ENCODE data around the gene SLC39A8. TPM values are rescaled to one million over a fixed set of nuclear protein-coding genes. Genes with fewer than 3 reads are reported as not detected.

Gene SLC39A8
- total and polyA plus RNA-seq, 4 donors: 14.6 to 50.5 (median 22.6) TPM

DNA sequence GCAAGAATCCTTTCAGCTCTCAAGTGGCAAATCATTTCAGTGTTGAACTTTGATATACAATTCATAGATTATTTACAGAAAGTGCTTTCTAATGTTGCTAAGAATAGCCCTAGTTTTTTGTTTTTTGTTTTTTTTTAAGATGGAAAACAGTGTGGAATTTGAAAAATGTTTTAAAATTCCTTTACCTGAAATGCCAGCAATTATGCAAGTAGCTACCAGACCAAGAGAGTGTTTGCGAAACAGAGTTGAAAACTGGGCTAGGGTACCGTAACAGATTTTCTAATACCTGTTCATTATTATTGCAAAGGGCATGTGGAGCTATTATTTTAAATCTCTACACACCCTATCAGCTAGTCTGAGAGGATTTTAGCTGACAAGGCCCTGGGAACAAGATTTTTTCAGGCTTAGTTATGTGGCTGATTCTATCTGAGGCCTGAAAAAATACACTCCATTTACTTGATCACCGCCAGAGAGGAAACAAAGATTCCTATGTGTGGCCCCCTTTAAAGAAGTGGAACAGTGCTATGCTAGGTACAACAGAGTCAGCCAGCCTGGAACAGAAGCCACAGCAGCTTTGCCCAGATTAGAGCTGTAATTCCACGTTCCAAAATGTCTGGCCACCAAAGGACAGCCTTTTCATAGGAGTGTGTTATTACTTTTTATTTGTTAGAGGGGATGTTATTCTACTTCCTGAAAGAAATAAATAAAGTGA lies 46.9 kb upstream of the SLC39A8 start:
- Histone ChIP-seq H3K4me3 (ENCODE audit: low read depth in 1 of 3, low read length in 3 of 3) (no peak overlapping the region), H3K9me3 (ENCODE audit: control insufficient read depth in 4 of 4, low read length in 3 of 4) (no peaks in the 10 kb centered on the region), H3K9ac (ENCODE audit: low read depth in 1 of 2, low read length in 2 of 2) (no peak overlapping the region), H3K4me1 (ENCODE audit: control insufficient read depth in 4 of 4, insufficient read depth in 4 of 4, low read length in 3 of 4) (no peaks in the 10 kb centered on the region), H3K36me3 (ENCODE audit: control insufficient read depth in 4 of 4, insufficient read depth in 3 of 4, low read depth in 1 of 4, low read length in 3 of 4) (no peaks in the 10 kb centered on the region), H3K27me3 (ENCODE audit: control insufficient read depth in 4 of 4, insufficient read depth in 4 of 4, low read length in 3 of 4) (no peaks in the 10 kb centered on the region), H3K27ac (ENCODE audit: low read depth in 1 of 2, low read length in 2 of 2) (no peak overlapping the region)
- 89% methylated on average over 4 of the region's 4 CpGs for WGBS
- DNase-seq (ENCODE audit: low spot score): no peak
- TF ChIP-seq SP1 (IDR thresholded peaks at IDR 0.05) (no peak), FOXA1 (IDR thresholded peaks at IDR 0.05) (no peak), NR2F2 (IDR thresholded peaks at IDR 0.05) (no peak), YY1 (IDR thresholded peaks at IDR 0.05) (no peak), EGR1 (IDR thresholded peaks at IDR 0.05; ENCODE audit: low read depth in 2 of 2) (no peak), RAD21 (IDR thresholded peaks at IDR 0.05) (no peak), TAF1 (conservative IDR thresholded peaks at IDR 0.05) (no peak)
- TF ChIP-seq, protein P1, sequence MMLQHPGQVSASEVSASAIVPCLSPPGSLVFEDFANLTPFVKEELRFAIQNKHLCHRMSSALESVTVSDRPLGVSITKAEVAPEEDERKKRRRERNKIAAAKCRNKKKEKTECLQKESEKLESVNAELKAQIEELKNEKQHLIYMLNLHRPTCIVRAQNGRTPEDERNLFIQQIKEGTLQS (IDR thresholded peaks at IDR 0.05): no peak
- TF ChIP-seq, protein P2, sequence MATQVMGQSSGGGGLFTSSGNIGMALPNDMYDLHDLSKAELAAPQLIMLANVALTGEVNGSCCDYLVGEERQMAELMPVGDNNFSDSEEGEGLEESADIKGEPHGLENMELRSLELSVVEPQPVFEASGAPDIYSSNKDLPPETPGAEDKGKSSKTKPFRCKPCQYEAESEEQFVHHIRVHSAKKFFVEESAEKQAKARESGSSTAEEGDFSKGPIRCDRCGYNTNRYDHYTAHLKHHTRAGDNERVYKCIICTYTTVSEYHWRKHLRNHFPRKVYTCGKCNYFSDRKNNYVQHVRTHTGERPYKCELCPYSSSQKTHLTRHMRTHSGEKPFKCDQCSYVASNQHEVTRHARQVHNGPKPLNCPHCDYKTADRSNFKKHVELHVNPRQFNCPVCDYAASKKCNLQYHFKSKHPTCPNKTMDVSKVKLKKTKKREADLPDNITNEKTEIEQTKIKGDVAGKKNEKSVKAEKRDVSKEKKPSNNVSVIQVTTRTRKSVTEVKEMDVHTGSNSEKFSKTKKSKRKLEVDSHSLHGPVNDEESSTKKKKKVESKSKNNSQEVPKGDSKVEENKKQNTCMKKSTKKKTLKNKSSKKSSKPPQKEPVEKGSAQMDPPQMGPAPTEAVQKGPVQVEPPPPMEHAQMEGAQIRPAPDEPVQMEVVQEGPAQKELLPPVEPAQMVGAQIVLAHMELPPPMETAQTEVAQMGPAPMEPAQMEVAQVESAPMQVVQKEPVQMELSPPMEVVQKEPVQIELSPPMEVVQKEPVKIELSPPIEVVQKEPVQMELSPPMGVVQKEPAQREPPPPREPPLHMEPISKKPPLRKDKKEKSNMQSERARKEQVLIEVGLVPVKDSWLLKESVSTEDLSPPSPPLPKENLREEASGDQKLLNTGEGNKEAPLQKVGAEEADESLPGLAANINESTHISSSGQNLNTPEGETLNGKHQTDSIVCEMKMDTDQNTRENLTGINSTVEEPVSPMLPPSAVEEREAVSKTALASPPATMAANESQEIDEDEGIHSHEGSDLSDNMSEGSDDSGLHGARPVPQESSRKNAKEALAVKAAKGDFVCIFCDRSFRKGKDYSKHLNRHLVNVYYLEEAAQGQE (IDR thresholded peaks at IDR 0.05): no peak
- TF ChIP-seq, protein P3, sequence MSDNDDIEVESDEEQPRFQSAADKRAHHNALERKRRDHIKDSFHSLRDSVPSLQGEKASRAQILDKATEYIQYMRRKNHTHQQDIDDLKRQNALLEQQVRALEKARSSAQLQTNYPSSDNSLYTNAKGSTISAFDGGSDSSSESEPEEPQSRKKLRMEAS (IDR thresholded peaks at IDR 0.05): no peak

DNA sequence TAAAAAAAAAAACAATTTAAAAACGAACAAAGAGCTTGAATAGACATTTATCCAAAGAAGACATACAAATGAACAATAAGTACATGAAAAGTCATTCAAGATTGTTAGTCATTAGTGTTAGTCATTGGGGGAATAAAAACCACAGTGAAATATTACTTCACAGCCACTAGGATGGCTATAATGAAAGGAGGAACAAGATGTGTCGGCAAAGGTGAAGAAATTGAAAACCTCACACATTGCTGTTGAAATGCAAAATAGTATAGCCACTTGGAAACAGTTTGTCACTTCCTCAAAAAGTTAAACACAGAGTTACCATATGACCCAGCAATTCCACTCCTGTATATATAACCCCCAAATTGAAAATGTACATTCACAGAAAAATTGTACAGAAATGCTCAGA lies 45.2 kb upstream of the SLC39A8 start:
- Histone ChIP-seq H3K4me3 (ENCODE audit: low read depth in 1 of 3, low read length in 3 of 3) (no peak overlapping the region), H3K36me3 (ENCODE audit: control insufficient read depth in 4 of 4, insufficient read depth in 3 of 4, low read depth in 1 of 4, low read length in 3 of 4) (no peaks in the 10 kb centered on the region), H3K4me1 (ENCODE audit: control insufficient read depth in 4 of 4, insufficient read depth in 4 of 4, low read length in 3 of 4) (no peaks in the 10 kb centered on the region), H3K27ac (ENCODE audit: low read depth in 1 of 2, low read length in 2 of 2) (no peak overlapping the region), H3K27me3 (ENCODE audit: control insufficient read depth in 4 of 4, insufficient read depth in 4 of 4, low read length in 3 of 4) (no peaks in the 10 kb centered on the region), H3K9ac (ENCODE audit: low read depth in 1 of 2, low read length in 2 of 2) (no peak overlapping the region), H3K9me3 (ENCODE audit: control insufficient read depth in 4 of 4, low read length in 3 of 4) (no peaks in the 10 kb centered on the region)
- TF ChIP-seq SP1 (IDR thresholded peaks at IDR 0.05): no peak
- TF ChIP-seq, protein P2 (IDR thresholded peaks at IDR 0.05): no peak
- TF ChIP-seq HNF4G (IDR thresholded peaks at IDR 0.05): no peak
- no peak for TF ChIP-seq YY1 (IDR thresholded peaks at IDR 0.05)
- no peak for TF ChIP-seq FOXA2 (IDR thresholded peaks at IDR 0.05)
- no peak for TF ChIP-seq TAF1 (conservative IDR thresholded peaks at IDR 0.05)
- TF ChIP-seq, protein P4, sequence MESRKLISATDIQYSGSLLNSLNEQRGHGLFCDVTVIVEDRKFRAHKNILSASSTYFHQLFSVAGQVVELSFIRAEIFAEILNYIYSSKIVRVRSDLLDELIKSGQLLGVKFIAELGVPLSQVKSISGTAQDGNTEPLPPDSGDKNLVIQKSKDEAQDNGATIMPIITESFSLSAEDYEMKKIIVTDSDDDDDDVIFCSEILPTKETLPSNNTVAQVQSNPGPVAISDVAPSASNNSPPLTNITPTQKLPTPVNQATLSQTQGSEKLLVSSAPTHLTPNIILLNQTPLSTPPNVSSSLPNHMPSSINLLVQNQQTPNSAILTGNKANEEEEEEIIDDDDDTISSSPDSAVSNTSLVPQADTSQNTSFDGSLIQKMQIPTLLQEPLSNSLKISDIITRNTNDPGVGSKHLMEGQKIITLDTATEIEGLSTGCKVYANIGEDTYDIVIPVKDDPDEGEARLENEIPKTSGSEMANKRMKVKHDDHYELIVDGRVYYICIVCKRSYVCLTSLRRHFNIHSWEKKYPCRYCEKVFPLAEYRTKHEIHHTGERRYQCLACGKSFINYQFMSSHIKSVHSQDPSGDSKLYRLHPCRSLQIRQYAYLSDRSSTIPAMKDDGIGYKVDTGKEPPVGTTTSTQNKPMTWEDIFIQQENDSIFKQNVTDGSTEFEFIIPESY (IDR thresholded peaks at IDR 0.05): no peak
- TF ChIP-seq, protein P3 (IDR thresholded peaks at IDR 0.05): no peak
- no peak for TF ChIP-seq GABPA (IDR thresholded peaks at IDR 0.05 in 1 of 2, conservative IDR thresholded peaks at IDR 0.05 in 1 of 2)
- no peak for TF ChIP-seq RAD21 (IDR thresholded peaks at IDR 0.05)
- no peak for TF ChIP-seq EGR1 (IDR thresholded peaks at IDR 0.05; ENCODE audit: low read depth in 2 of 2)
- TF ChIP-seq, protein P5, sequence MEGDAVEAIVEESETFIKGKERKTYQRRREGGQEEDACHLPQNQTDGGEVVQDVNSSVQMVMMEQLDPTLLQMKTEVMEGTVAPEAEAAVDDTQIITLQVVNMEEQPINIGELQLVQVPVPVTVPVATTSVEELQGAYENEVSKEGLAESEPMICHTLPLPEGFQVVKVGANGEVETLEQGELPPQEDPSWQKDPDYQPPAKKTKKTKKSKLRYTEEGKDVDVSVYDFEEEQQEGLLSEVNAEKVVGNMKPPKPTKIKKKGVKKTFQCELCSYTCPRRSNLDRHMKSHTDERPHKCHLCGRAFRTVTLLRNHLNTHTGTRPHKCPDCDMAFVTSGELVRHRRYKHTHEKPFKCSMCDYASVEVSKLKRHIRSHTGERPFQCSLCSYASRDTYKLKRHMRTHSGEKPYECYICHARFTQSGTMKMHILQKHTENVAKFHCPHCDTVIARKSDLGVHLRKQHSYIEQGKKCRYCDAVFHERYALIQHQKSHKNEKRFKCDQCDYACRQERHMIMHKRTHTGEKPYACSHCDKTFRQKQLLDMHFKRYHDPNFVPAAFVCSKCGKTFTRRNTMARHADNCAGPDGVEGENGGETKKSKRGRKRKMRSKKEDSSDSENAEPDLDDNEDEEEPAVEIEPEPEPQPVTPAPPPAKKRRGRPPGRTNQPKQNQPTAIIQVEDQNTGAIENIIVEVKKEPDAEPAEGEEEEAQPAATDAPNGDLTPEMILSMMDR (IDR thresholded peaks at IDR 0.05; ENCODE audit: low read depth, low read length, missing input control): no peak
- no peak for TF ChIP-seq RXRA (IDR thresholded peaks at IDR 0.05)
- DNase-seq (ENCODE audit: low spot score): no peak
- WGBS: 71% methylated on average over 2 of the region's 2 CpGs
